Jurkat, Clone E6-1 (cell line): ENCODE data around the gene VWDE.

Experiments
- DNase-seq: peaks from one replicate; pipeline ENCODE4 v3.0.0-alpha.2; 2011; ENCODE audit warnings: low read depth, low spot score
- H3K4me3 ChIP-seq: 2 replicates; pipeline ENCODE4 v1.5.1; 2011; ENCODE audit warnings: mild to moderate bottlenecking, low read length, control low read depth, moderate library complexity

Gene VWDE

DNA sequence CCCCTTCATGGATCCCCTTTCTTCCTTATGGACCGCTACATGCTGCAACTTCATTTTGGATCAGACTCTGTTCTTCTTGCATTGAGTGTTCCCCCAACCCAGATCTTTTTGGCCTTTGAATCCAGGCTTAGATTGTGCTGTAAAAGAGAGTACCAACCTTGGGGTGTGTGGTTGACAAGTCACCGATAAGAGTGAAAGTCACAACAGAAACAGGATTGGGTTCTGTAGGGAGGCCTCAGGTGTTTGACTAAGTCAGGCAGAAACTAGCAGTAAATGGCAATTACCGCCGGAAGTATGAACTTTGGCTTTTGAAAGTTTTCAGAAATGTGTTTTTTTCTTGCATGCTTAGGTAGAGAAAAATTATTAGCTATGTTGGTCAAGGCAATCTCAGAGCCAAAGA is 103.2 kb downstream of the VWDE start:
- DNase-seq, result no peak
- no peak overlapping the region for H3K4me3 ChIP-seq

DNA sequence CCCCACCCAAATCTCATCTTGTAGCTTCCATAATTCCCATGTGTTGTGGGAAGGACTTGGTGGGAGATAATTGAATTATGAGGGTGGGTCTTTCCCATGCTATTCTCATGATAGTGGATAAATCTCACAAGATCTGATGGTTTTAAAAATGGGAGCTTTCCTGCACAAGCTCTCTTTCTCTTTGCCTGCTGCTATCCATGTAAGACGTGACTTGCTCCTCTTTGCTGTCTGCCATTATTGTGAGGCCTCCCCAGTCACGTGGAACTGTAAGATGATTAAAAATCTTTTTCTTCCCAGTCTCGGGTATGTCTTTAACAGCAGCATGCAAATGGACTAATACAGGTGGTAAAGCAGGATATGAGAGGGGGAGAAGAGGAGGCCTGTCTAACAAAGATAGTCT is 104.3 kb downstream of the VWDE start:
- DNase-seq, result no peak
- no peak overlapping the region for H3K4me3 ChIP-seq

DNA sequence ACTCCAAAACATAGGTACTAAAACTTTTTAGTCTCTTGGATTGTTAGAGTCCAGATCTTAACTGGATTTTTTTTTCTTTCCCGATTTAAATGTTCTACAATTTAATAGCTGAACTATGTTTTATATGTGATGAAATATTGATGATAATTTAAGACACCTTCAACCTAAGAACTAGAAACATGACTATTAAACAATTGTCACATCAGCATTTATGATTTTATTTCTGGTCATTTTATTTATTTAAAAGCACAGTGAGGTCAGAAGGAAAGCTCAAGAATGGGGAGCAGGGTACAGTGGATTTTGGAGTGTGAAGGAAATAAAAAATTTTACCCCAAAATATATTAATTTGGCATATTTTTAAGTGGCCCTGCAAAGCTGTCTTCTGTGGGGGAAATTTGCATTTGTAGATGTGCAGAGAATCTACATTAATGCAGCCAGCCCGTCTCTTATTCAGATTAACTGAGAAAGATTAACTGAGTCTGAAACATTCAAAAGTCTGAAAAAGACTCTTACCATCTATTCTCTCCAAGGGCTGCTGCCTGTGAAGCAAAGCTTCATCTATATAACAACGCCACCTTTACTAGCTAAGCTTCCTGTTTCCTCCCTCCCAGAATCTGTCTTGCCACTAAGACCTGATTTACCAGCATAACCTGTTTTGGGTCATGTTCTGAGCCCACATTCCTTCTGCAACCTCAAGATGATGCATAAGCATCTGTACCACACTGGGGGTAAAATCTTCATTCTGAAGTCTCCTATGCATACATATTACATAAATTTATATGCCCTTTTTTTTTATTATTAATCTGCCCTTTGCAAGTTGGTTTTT is 106.2 kb downstream of the VWDE start:
- no peak for DNase-seq
- H3K4me3 ChIP-seq, result no peak overlapping the region

DNA sequence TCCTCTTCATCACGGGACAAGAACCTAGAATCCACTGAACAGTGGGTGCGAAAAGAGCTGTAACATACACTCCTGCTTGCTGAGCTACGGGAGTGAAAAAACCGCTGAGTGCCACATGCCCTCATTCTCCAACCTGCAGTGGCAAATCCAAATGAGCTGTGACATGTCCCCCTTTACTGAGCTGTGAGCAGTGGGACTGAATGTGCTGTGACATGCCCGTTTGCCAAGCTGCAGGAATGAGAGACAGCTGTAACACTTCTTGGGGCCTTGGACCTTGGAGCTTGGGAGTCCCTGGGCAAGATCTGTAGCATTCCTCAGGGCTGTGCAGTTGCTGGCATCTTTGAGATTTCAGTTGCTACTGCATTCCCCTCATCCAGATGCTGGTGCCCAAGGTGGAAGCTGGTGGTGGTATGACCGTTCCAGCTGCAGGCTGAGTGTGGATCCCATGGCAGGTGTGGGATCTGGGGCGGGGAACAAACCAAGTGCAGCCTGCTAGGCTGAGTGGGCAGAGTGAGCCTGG is 107.6 kb downstream of the VWDE start:
- no peak overlapping the region for H3K4me3 ChIP-seq
- no peak for DNase-seq

DNA sequence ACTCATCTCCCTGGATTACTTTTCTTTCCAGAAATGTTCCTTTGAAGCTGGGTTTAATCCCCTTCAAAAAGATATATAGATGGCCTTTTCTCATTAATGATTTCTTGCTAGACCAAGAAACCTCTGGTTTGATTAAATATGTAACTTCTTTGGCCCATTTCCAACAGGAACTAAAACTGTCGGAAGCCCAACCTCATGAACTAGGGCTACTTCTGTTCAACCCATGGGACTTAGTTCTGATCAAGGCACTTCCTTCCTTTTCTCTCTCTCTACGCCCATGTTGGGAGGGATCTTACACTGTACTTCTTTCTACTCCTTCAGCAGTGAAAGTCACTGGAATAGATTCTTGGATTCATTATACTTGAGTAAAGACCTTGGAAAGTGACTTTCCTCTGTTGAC is 109.0 kb downstream of the VWDE start:
- no peak overlapping the region for H3K4me3 ChIP-seq
- DNase-seq, result no peak

DNA sequence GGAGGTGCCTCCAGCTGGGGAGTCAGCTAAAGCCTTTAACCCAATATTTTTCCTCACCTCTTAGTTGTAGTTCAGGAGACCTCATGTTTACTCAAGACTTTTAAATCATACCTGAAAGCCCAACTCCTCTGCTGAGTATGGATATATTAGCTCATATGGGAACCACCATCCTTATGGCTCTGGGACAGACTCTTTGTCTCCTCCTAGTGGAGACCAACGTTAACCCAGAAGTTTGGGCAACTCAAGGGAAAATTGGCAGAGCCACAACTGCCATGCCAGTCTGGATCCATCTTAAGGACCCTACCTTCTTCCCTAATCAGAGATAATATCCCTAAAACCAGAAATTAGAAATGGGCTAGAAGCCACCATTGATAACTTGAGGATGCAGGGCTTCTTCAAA is 111.8 kb downstream of the VWDE start:
- no peak overlapping the region for H3K4me3 ChIP-seq
- DNase-seq, result no peak

DNA sequence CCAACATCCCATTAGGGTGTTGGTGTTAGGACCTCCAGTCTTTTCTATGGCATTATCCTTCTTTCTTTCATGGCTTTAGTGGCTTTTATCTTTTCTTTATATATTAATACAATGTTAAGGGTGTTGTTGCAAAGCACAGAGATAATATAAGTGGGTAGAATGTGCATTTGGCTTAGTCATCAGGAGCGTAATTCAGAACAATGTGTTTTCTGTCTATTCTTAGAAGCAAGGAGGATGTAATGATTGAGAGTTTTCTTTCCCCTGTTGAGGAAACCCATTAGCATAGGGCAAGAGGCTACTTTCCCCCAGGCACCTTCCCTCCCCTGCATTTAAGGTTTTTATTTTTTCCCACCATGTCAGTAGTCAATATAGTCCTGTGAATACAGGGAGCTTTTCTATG is 112.9 kb downstream of the VWDE start:
- DNase-seq, result no peak
- H3K4me3 ChIP-seq, result no peak overlapping the region

DNA sequence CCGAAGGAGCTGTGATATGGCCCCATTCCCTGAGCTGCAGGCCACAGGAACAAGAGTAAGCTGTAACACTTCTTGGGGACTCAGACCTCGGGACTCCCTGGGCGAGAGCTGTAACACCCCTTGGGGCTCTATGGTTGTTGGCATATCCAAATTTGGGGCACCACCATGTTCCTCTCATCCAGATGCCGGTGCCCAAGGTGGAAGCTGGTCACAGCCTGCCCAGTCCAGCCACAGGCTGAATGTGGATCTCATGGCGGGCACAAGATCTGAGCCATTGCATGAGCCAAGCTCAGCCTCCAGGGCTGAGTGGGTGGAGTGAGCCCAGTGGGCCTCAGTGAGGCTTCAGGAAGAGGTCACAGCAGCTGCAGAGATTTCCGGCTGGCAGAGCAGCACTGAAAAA is 113.7 kb downstream of the VWDE start:
- no peak for DNase-seq
- H3K4me3 ChIP-seq, result no peak overlapping the region

DNA sequence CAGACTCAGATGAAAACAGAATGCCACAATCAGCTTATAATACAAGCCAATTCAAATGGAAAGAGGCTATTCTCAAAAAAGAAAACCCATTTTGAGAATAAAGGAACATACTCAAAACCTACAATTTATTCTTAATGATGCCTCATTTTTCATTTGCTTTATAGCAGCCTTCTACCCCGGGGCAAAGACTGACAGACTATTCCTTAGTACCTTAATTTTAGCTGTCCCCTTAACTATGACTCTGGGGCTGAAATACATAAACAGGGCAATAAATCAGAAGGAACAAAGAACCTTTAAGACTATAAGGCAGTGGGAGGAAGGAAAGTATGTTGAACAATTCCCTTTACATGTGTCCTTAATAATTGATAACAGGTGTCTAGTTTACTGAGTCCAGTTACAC is 115.8 kb downstream of the VWDE start:
- no peak for DNase-seq
- no peak overlapping the region for H3K4me3 ChIP-seq

DNA sequence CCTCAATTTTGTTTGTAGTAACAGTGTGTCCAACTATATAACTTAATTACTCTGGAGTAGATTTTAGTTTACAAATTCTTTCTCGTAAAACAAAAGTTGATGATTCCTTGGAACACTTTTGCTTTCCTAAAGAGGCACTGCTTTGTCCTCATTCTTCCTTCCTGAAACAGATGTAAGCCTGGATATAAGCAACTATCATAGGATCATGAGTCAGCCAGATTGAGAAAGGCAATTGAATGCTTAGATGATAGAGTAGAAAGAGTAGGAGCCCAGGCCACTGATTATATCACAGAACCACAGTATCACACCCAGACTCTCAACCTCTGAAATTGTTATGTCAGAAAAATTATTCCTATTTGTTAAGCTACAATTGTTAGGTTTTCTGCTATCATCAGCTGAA is 122.6 kb downstream of the VWDE start:
- DNase-seq, result no peak
- H3K4me3 ChIP-seq, result no peak overlapping the region
